ENCODE measurements around the gene N4BP2L1.

Gene N4BP2L1

GRCh38 chr13:32415019-32415418, 12.9 kb downstream of the N4BP2L1 start:
- Histone ChIP-seq H3K36me3 (peaks cover 9 to 28% (median 20%) of the 10 kb centered on the region in 11 experiments), H3K4me1 (peaks cover 0 to 5% (median 4%) of the 10 kb centered on the region in 10 experiments; a peak in 17 of 20 replicates), H3K27ac (no peak overlapping the region), H3K4me2 (no peak overlapping the region), H3K27me3 (no peaks in the 10 kb centered on the region), H3K4me3 (no peak overlapping the region), H3K9me3 (replicated peaks in 1 of 11) (peaks cover 22 to 33% (median 27%) of the 10 kb centered on the region in 11 experiments), H4K20me1 (peaks cover 0 to 5% (median 0%) of the 10 kb centered on the region in 11 experiments; a peak in 1 of 22 replicates), H3K9ac (no peak overlapping the region)
- TF ChIP-seq Cebpa-rat (IDR thresholded peaks at IDR 0.05): no peak

DNA sequence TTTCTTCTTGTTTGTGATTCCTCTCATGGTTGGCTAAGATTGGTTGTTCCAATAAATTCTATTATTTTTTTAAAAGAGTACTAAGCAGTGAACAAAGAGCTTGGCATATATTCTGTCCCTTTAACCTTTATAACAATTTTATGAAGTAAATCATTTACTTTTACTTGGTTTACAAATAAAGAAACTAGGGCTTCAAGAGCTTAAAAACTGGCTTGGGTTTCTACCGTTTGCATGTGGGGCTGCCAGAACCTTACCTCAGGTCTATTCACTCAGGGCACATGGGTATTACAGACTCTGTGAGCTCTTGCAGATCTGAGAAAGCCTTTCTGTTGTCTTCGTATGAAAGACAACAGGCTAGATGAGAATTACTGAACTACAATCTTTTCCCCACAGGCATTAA, 13.3 kb downstream of the N4BP2L1 start:
- Histone ChIP-seq H3K4me3 (no peak overlapping the region), H3K4me2 (no peak overlapping the region)
- no peak for TF ChIP-seq Cebpa-rat (IDR thresholded peaks at IDR 0.05)

GRCh38 chr13:32413284-32413683, 14.6 kb downstream of the N4BP2L1 start:
- Histone ChIP-seq H3K9ac (no peak overlapping the region), H3K36me3 (peaks cover 0 to 10% (median 5%) of the 10 kb centered on the region in 11 experiments; a peak in 11 of 22 replicates), H3K9me3 (replicated peaks in 1 of 11) (peaks cover 5 to 16% (median 9%) of the 10 kb centered on the region in 11 experiments; a peak in 21 of 22 replicates), H4K20me1 (peaks cover 0 to 20% (median 0%) of the 10 kb centered on the region in 11 experiments; a peak in 2 of 22 replicates), H3K4me3 (no peak overlapping the region), H3K4me1 (peaks cover 17 to 22% (median 21%) of the 10 kb centered on the region in 10 experiments), H3K27me3 (no peaks in the 10 kb centered on the region), H3K27ac (no peak overlapping the region), H3K4me2 (no peak overlapping the region)
- no peak for TF ChIP-seq Cebpa-rat (IDR thresholded peaks at IDR 0.05)

More for the DNA sequence above, 13.3 kb downstream of the N4BP2L1 start:
- peaks cover 4 to 23% (median 16%) of the 10 kb centered on the region in 11 experiments for H3K36me3 ChIP-seq
- H3K9ac ChIP-seq: no peak overlapping the region
- no peak overlapping the region for H3K27ac ChIP-seq
- peaks cover 4 to 9% (median 8%) of the 10 kb centered on the region in 10 experiments for H3K4me1 ChIP-seq
- peaks cover 18 to 29% (median 22%) of the 10 kb centered on the region in 11 experiments for H3K9me3 ChIP-seq (replicated peaks in 1 of 11)
- peaks cover 0 to 9% (median 0%) of the 10 kb centered on the region in 11 experiments; a peak in 2 of 22 replicates for H4K20me1 ChIP-seq
- no peaks in the 10 kb centered on the region for H3K27me3 ChIP-seq

- Histone ChIP-seq H3K9me3 (replicated peaks in 1 of 11) (no peaks in the 10 kb centered on the region), H3K27ac (peak overlapping the region in 8 of 11 experiments; percentile 35 to 70 (median 62); a peak in 16 of 22 replicates), H3K4me1 (peaks cover 17 to 26% (median 23%) of the 10 kb centered on the region in 10 experiments), H3K27me3 (no peaks in the 10 kb centered on the region), H3K4me2 (peak overlapping the region; percentile 40 to 78 (median 64)), H4K20me1 (peaks cover 0 to 25% (median 0%) of the 10 kb centered on the region in 11 experiments; a peak in 2 of 22 replicates), H3K36me3 (peaks cover 9 to 33% (median 27%) of the 10 kb centered on the region in 11 experiments; a peak in 17 of 22 replicates), H3K4me3 (no peak overlapping the region), H3K9ac (peak overlapping the region in 7 of 11 experiments; percentile 6 to 55 (median 36); a peak in 9 of 22 replicates)
- peak in 8 of 11 experiments; percentile 25 to 92 (median 74); a peak in 15 of 22 replicates for TF ChIP-seq Cebpa-rat (IDR thresholded peaks at IDR 0.05)
These were observed 18.1 kb downstream of the N4BP2L1 start for GRCh38 chr13:32409561-32410421.

- peaks cover 13 to 41% (median 30%) of the 10 kb centered on the region in 11 experiments; a peak in 17 of 22 replicates for H3K36me3 ChIP-seq
- H3K27ac ChIP-seq: peak overlapping the region in 8 of 11 experiments; percentile 35 to 70 (median 62); a peak in 16 of 22 replicates
- H3K4me3 ChIP-seq: no peak overlapping the region
- peak overlapping the region in 3 of 11 experiments; percentile 36 to 55 (median 39); a peak in 3 of 22 replicates for H3K9ac ChIP-seq
- no peaks in the 10 kb centered on the region for H3K9me3 ChIP-seq (replicated peaks in 1 of 11)
- TF ChIP-seq Cebpa-rat (IDR thresholded peaks at IDR 0.05): no peak
- peak overlapping the region in 10 of 11 experiments; percentile 53 to 78 (median 64); a peak in 21 of 22 replicates for H3K4me2 ChIP-seq
- H3K4me1 ChIP-seq: peaks cover 17 to 26% (median 23%) of the 10 kb centered on the region in 10 experiments
- peaks cover 0 to 25% (median 0%) of the 10 kb centered on the region in 11 experiments; a peak in 2 of 22 replicates for H4K20me1 ChIP-seq
- no peaks in the 10 kb centered on the region for H3K27me3 ChIP-seq
These were observed 19.0 kb downstream of the N4BP2L1 start for GRCh38 chr13:32409001-32409313.

DNA sequence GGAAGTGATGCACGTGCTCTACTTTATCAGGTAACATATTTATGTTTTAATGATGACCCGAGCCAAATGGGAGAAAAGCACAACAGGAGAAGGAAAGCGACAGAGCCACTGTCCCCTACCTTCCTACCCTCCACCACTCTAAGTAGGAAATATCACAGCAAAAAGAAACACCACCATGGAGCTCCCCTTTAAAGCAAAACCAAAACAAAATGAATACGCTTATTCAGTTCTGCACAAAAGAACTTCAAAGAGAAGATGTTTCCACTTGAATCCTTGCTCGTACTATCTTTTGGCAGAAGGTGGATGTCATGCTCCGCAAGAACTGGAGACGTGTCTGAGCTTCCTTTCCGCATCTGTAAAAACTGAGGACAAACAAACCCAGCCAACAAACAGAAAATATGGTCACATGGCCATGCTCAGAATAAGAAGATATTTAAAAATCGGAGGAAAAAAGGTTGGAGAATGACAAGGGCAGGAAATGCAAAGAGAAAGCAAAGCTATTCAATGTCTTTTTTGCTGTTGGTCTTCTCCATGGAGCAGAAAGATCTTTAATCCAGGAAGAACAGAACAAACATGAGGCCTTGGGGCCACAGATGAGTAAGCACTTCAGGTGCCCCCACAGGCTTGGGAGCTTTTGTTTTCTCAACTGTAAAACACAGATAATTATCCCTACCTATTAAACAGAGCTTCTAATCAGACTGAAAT, 19.5 kb downstream of the N4BP2L1 start:
- Histone ChIP-seq H3K9ac (no peak overlapping the region), H3K4me3 (no peak overlapping the region), H3K36me3 (peaks cover 13 to 46% (median 31%) of the 10 kb centered on the region in 11 experiments; a peak in 17 of 22 replicates), H3K4me2 (peak overlapping the region in 10 of 11 experiments; percentile 53 to 78 (median 64); a peak in 20 of 22 replicates), H3K4me1 (peaks cover 17 to 26% (median 23%) of the 10 kb centered on the region in 10 experiments), H4K20me1 (peaks cover 0 to 25% (median 0%) of the 10 kb centered on the region in 11 experiments; a peak in 2 of 22 replicates), H3K9me3 (replicated peaks in 1 of 11) (no peaks in the 10 kb centered on the region), H3K27ac (peak overlapping the region in 8 of 11 experiments; percentile 35 to 70 (median 62); a peak in 15 of 22 replicates), H3K27me3 (no peaks in the 10 kb centered on the region)
- no peak for TF ChIP-seq Cebpa-rat (IDR thresholded peaks at IDR 0.05)

DNA sequence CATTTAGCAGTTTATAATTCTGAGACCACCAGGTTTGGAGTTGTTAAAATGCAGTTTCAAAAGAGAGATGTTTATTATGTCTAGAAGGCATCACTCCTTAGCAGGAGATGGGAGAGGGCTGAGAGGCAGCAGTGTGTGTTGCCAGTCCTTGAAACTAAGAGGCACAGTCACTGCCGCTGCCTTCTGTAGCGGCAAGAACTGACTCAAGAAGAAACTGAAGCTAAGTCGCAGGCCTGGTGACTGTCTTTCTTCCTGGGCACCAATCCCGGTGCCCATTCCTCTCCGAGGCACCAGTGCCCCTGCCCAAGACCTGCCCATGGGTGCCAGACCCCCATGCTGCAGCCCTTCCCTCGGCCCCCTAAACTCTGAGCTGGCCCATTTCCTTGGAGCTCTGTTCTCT, 20.1 kb downstream of the N4BP2L1 start:
- Histone ChIP-seq H3K4me3 (no peak overlapping the region), H3K4me2 (peak overlapping the region in 2 of 11 experiments; percentile 64 to 68; a peak in 2 of 22 replicates), H3K9ac (no peak overlapping the region), H3K9me3 (replicated peaks in 1 of 11) (no peaks in the 10 kb centered on the region), H3K4me1 (peaks cover 17 to 26% (median 23%) of the 10 kb centered on the region in 10 experiments), H3K36me3 (peaks cover 14 to 52% (median 36%) of the 10 kb centered on the region in 11 experiments; a peak in 20 of 22 replicates), H4K20me1 (peaks cover 0 to 25% (median 0%) of the 10 kb centered on the region in 11 experiments; a peak in 2 of 22 replicates), H3K27ac (peak overlapping the region in 4 of 11 experiments; percentile 55 to 70 (median 68); a peak in 3 of 22 replicates), H3K27me3 (no peaks in the 10 kb centered on the region)
- TF ChIP-seq Cebpa-rat (IDR thresholded peaks at IDR 0.05): no peak

DNA sequence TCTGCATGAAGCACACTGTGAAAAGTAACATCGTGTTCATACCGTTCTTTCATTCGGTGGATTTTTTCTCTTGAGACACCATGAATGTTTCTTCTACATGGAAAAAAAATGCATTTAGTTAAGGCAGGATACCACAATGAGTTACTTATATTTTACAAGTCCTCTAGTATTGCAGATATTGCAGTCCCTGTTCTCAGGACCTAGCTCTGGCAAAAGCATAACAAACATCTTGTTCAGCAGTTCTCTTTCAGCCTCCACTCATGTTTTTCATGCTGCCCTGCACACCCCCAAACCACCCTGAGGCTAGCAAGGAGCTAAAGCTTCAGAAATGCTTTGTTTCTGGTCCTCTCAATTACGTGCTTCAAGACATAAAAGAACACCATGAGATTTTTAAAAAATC, 24.8 kb downstream of the N4BP2L1 start:
- Histone ChIP-seq H3K9me3 (replicated peaks in 1 of 11) (no peaks in the 10 kb centered on the region), H3K27ac (no peak overlapping the region), H3K9ac (no peak overlapping the region)

More for the DNA sequence above, 24.8 kb downstream of the N4BP2L1 start:
- Histone ChIP-seq H3K4me2 (no peak overlapping the region), H4K20me1 (0 out of 22 replicates have a peak, but pooled peaks cover 0 to 4% (median 0%) of the 10 kb centered on the region in 11 experiments), H3K36me3 (peaks cover 30 to 97% (median 72%) of the 10 kb centered on the region in 11 experiments), H3K4me1 (peaks cover 0 to 3% (median 0%) of the 10 kb centered on the region in 10 experiments; a peak in 9 of 20 replicates), H3K27me3 (no peaks in the 10 kb centered on the region), H3K4me3 (no peak overlapping the region)
- TF ChIP-seq Cebpa-rat (IDR thresholded peaks at IDR 0.05): no peak
